ENCODE measurements around the gene MZB1.
"Not testable (repeated sequence)": the region's sequence is repeated elsewhere in the genome, so short reads cannot be mapped to it uniquely, and the experiment has no call there.

The MZB1 gene

DNA sequence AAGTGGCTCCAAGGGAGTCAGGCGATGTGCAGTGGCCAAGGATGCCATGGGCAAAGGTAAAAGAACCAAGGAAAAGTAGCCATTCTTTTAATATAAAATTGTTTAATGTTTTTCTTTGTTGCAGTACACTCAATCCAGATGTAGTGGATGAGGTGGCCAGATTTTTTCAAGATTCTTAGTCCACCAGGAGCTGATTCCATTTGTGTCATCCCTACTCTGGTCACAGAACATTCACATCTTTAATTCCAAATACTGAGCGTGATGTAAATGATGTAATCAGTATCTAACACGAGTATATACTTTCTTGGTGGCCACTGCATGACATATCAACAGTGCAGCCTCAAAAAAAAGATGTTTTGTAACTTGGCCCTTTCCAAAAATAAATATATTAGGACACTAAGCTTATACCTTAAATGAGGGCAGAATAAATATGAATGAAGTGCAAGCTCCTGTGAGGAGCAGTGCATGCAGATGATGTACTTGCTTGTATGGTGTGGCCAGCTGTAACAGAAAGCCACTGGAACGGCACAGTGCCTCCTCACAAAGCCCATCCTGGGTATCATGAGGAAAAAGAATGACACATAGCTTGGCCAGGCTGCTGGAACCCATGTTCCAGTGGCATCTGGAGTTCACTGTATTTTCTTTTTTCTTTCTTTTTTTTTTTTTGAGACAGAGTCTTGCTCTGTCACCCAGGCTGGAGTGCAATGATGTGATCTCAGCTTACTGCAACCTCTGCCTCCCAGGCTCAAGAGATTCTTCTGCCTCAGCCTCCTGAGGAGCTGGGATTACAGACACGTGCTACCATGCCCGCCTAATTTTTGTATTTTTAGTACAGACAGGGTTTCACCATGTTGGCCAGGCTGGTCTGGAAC lies 20.6 kb upstream of the MZB1 start:
- no peak for DNase-seq

DNA sequence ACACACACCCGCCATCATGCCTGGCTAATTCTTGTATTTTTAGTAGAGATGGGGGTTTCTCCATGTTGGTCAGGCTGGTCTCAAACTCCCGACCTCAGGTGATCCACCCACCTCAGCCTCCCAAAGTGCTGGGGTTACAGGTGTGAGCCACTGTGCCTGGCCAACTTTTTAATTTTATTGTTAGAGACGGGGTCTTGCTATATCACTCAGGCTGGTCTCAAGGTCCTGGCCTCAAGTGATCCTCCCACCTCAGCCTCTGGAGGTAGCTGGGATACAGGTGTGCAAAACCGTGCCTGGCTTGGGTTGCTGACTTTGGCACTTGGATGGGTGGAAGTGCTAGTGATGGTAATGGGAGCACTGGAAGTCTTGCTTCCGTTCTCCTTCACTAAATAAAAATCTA lies 19.4 kb upstream of the MZB1 start:
- not testable (repeated sequence) for DNase-seq

DNA sequence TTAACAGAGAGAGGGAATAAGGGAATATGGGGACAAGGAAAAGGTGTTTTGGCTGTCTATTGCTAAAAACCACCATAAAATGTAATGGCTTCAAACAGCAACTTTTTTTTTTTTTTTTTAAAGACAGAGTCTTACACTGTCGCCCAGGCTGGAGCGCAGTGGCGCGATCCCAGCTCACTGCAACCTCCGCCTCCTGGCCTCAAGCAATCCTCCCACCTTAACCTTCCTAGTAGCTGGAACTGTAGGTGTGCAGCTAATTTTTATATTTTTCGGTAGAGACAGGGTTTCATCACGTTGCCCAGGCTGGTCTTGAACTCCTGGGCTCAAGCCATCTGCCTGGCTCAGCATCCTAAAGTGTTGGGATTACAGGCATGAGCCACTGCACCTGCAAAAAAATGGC lies 18.5 kb upstream of the MZB1 start:
- DNase-seq: no peak

DNA sequence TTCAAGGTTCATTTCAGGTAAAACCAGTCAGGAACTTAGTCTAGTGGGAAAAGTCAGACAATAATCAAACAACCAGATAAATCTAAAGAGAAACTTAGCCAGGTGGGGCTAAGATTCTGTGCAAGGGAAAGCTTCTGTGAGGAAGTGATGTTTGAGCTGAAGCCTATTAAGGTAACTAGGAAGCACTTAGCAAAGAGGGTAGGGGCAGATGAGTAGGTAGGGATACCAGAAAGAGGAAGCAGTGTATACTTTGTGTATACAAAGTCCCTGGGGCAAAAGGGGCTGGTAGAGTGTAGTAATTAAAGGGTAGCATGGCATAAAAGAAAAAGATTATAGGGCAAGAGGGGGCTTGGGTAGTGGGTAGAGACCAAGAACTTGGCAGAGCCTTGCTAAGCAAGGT lies 17.8 kb upstream of the MZB1 start:
- no peak for DNase-seq

DNA sequence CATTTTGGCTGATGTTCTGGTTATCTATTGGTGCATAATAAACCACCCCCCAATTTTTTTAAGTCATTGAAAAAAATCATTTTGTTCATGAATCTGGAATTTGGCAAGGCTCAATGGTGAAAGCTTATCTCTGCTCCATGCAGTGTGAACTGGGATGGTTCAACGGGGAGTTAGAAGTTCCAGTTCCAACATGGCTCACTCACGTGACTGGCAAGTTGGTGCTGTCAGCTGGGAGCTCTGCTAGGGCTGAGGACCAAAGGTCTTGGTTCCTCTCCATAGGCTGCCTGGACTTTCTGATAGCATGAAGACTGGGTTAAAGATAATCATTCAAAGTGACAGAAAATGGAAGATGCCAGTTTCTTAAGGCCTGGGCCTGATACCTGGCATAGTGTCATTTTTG lies 17.2 kb upstream of the MZB1 start:
- DNase-seq: no peak

DNA sequence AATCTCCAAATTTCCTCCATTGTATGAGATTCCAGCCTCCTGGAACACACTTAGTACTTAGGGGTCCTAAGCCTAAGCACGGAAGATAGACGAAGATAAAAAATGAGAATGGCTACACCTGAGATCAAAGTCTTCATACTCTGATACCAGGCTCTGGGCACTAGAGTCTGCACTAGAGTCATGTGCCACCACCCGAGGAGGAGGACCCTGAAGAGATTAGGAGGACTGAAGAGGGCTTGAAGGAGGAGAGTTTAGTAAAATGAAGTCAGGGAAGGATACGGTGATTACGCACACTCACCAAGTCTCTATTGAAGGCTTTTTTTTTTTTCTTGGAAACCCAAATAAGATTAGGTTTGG lies 14.7 kb upstream of the MZB1 start:
- no peak for DNase-seq

DNA sequence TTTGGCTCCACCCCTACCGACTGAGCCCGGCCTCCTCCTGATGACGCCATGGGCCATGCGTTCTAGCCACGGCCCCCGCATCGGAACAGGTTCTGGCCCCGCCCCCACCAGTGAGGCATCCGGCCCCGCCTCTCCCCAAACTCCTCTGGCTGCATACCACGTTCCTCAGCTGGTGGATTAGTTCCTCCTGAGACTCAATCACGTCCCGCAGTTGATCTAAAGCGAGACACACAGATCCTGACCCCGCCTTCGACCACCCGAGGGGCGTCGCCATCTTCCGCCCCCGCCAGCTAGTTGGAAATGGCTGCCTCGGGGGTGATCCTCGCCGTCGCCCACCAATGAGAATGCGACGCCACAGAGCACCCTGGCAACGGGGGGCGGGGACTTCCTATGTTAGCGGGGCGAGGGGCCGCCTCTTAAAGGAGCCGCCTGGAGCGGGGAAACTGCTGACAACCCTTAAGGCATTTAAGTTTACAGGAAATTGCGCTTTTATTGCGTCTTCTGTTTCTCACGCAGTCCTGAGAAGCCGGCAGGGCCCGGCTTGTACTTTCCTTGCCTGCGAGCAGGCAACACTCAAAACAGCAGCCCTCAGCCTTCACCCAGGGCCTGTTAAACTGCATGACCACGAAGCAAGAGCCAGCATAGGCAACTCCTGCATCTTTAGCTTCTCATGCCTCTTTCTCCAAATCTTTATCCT lies 14.2 kb upstream of the MZB1 start, which contains the start of gene SPATA24:
TSS of gene SPATA24 (minus strand) at position 303 of the 697 bp plus-strand sequence. CDS start at position 274, 29 bp downstream.
- DNase-seq: peak; percentile 84

DNA sequence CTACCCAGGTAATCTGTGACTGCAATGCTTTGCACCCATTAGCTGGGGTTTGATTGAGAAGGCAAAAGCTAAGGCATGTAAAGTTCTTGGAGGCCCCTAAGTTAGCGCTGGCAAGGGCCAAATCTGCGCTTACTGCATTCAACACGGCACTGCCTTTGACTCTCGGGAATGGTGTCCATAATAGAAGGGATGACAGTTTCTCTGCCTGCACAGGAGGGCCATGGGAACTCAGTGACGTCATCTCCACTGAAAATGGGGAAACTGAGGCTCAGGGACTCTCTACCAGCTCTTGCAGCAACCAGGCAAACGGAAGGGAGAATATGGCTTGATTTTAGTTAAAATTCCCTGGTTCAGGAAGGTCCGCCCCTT lies 13.7 kb upstream of the MZB1 start:
- no peak for DNase-seq

DNA sequence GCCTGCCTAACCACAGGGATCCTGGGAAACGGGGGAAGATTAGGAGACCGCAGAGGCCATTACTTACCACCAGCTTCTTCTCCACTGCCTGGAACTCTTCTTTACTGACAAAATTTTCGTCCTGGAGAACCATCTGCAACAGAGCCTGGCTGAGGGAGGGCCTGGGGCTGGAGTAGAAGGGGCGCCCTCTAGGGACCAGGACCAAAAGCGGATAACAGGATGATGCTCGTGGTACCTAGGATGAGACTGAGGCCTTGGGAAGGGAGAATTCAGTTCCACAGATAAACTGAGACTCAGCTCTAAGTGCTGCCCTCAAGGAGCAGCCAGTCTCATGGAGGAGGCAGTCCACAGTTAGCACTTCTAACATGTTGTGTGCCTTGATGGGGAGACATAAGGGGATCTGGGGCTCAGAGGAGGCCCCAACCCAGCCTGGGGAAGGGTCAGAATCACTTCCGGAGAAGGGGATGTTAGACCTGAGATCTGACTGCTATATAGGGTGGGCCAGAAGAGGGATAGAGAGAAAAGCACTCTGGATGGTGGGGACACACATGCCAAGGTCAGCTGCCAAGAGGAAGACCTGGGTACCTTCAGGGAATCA lies 12.9 kb upstream of the MZB1 start:
- DNase-seq: no peak

DNA sequence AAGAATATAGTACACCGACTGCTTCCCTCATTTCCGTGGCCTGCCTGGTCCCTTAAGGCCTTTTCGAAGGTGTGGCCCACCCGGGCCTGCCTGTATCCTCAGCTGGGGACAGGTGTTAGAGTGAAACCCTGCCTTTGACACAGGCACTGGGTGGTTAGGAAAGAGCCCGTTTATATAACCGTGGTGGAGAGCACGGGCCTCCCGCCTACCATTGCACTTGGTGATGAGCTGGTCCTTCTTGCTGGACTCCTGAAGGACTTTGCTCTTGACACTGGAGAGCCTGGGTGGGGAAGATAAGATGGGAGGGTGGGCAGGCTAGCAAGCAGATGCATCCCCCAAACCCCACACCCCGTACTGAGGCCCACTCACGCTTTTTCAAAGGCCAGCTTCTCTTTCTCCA lies 11.8 kb upstream of the MZB1 start:
- no peak for DNase-seq

DNA sequence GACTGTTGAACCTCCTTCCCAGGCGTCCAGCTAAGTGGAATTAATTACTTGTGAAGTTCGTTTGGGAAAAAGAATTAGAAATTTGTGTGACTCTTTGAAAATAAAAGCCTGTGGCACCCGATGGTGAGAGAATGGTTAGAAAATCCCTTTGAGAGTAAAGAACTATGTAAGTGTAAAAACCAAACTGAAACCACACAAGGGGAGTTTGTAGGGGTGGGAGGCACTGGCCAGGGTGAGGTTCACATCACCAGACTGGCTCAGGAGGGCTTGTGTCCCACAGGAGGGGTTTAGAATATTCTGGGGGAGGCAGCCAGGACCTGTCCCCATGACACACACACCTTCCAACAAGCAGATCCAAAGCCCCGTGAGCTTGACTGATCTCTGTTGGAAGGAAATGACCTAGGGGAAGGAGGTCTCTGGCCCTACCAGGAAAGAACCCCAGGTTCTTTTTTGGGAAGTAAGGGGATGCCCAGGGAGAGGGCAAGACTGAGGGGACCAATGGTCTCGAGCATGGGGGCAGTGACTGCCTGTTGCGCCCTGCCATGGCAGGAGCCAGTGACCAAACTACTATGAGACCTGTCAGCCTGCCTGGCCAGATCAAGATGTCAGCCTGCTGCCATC lies 9.9 kb upstream of the MZB1 start:
- DNase-seq: no peak

DNA sequence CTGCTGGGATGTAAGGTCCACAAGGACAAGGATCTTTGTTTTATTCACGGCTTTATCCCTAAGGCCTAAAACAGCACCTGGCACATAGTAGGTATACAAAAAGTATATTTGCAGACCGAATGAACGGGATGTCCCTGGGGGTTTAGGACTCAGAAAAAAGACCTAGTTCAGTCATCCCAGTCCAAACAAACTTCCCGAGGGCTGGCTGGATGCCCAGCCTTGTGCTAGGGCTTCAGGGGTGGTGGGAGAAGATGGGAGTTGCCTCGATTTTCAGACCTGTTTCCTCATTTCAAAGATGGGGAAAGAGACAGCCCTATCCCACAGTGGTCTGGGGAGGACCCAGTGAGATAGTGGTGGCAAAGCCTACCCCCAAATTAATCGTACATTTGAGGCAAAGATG lies 8.2 kb upstream of the MZB1 start:
- no peak for DNase-seq

DNA sequence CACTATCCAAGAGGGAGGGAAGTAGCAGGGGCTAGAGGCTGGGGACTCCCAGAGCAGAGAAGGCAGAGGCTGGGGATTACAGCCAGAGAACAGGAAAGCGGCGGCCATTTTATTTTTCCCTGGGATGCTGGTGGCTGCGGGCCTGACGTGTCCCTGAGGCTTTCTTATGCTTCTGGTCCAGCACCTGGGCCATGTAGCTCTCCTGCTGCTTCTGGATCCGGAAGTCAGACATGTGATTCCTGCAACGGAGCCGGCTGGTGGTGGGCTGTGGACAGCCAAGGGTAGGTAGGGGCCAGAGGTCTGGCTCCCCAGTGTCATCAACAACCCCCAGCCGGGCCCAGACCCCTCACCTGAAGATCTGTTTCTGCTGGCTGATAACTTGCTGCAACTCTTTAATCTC lies 7.0 kb upstream of the MZB1 start:
- no peak for DNase-seq

DNA sequence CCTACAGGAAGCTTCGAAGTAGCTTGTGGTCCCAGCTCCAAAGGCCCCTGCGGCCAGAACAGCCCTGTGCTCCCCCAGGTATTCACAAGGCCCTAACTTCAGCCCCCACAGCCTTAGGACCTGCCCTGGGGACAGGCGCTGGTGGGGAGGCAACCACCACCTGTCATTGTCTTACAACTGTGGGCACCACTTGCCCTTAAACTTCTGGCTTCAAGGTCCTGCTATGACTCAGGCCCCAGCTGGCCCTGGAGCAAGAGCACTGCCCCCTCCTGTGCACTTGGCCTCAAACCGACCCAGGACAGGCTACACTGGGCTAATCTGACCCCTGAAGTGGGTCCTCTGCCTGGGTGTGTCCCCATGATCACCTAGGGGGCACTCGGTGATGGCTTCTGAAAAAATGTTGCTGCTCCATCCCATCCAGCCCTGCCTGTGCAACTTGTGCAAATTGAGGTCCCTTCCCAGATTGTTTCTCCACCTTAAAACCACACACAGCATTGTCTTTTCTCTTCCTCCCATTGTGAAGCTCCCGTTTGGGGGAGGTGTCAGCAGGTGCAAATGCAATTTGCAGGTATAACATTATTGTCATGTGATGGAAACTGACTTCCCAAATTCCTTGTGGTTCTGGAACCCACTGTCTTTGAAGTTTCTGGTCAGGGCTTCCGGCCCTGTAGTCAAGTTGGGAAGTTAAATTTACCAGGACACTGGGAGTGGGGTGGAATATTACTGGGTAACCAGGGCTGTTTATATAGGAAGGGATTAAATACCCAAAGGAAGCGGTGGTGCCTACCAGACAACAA lies 6.3 kb upstream of the MZB1 start:
- DNase-seq: no peak

DNA sequence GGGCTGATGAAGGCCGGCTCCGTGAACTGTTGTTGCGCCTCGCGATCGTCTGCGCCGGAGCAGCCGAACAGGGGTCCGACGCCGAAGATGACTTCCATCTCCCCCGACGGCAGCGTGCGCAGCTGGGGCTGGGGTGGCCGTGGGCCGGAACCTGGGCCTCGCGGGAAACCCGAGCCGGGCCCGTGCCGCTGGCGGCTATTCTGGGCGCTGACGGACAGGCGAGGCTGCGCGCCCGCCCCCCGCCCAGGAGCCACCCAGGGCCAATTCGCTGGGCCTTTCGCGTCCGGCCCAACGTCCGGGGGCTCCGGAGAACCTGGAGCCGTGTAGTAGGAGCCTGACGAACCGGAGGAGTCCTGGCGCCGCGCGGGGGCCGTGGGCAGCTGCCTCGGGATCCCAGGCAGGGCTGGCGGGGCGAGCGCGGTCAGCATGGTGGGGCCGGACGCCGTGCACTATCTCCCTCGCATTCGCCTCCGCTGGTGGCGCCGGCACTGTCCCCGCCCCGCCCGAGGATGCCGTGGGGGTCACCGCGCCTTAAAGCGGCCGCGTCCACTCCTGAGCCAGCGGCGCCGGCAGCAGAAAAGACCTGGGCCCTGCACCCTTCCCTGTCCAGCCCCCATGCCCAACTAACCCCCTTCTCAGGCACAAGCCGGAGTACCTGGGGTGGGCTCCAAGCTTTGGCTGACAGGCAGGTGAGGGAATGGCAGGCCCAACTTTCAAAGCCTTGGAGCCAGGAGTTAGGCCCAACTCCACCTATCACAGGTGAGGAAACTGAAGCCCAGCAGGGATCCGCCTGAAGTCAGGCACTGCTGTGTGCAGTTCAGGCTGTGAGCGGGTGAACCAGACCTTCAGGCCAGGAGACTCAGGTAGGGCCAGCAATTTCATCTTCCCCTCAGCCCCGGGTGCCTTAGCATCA lies 5.2 kb upstream of the MZB1 start, which contains the start of gene PROB1:
TSS of gene PROB1 (minus strand) at position 451 of the 913 bp plus-strand sequence. CDS start at position 428, 23 bp downstream.
- no peak for DNase-seq

DNA sequence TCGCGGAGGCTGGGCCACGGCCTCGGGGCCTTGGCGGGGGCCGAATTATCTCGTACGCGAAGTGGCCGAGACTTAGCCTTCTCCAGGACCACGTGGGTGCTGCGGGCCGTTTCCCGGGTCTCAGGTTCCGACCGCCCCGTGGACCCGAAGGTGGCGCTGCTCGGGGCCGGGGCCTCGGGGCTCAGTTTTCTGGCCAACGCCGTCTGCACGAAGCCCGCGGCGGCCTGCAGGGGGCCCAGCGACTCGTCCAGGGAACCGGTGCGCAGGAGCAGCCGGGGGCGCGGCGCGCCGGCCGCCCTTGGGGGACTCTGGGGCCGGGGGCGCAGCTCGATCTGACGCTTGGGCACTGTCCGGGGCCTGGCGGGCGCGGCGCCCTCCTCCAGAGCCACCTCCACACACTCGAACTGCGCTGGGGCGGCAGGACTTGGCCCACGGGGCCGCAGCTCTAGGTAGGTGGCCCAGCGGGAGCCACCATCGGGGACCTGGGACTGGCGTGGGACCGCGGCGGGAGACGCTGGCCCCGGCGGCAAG lies 4.5 kb upstream of the MZB1 start:
- DNase-seq: no peak

DNA sequence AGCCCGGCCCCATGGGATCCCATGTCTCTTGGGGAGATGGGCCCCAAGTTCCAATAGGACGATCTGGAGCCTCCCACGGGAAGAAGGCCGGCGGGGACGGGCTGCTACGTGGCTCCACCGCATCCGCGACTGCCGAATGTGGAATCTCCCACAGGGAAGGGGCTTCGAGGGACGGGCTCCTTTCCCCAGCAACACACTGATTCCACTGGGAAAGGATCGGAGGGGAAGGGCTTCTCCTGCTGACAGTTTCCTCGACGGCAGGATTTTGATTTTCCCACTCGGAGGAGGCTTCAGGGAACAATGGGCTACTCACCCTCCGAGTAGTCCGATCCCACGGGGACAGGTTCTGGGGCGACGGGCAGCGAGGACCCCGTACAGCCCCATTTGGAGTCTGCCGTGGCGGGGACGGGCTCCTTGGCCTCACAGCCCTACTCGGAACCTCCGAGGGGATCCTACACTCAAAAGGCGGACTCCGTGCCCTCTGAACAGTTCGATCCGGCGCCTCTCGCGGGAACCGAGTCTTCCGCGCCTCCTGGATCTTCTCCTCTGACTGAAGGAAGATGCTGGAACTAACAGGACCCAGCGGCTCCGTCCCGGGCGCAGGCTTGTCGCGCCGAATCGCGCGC lies 3.9 kb upstream of the MZB1 start:
- no peak for DNase-seq

DNA sequence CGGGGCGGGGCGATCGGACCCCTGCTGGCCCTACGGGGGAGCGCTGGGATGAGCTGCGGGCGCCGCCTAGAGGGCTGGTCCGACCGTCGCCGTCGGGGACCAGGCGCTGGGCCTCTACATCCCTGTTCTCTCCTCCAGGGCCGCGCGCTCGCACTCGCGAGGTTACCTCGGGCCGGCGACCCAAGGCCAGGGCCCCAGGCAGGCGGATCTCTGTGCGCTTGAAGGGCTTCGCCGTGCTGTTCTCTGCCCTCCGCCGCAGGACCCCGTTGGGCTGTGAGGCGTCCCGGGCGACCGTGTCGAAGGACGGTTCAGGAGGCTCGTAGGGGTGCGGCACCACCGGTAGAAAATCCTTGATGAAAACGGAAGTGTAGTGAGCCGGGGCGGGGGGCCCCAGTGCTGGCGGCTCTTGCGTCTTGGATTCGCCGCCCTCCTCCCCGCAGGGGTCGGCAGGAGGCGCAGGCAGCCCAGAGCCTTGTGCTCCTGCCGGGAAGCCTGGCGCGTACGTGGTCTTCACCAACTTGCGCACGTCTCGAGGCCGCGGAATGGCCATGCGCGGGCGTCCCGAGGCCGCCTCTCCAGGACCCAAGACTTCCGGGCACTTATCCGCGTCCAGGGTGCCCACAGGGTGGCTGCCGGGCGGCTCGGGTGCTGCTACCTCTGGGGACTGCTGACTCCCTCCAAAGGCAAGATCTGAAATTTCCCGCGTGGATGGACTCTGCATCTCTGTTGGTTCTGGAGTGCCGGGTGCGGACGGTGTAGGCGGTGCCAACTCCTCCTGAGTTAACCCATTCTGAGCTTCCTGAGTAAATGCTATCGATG lies 3.2 kb upstream of the MZB1 start:
- no peak for DNase-seq

DNA sequence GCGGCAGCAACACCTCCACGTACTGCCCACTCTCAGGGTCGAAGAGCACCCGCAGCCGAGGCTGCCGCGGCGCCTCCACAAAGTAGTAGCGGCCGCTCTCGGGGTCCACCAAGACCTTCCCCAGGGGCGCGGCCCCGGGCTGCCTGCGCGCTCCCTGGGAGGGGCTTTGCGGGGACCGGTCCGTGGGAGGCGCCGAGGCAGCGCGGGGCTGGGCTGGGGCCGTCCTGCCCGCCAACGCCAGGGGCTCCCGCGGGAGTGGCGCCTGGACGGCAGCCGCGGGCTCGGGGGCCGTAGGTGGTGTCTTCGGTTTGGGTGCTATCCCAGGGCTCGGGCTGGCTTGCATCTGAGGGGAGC lies 2.6 kb upstream of the MZB1 start:
- DNase-seq: no peak
